GM12874 (cell line): ENCODE results near the gene SLC44A5.

ENCODE experiments used
- CTCF ChIP-seq: IDR thresholded peaks from 2 replicates; pipeline ENCODE4 v1.5.1; 2011; ENCODE audit warnings: low read depth, mild to moderate bottlenecking, control low read depth, low read length, moderate library complexity; ENCODE audit not compliant: insufficient read depth

Gene SLC44A5

DNA sequence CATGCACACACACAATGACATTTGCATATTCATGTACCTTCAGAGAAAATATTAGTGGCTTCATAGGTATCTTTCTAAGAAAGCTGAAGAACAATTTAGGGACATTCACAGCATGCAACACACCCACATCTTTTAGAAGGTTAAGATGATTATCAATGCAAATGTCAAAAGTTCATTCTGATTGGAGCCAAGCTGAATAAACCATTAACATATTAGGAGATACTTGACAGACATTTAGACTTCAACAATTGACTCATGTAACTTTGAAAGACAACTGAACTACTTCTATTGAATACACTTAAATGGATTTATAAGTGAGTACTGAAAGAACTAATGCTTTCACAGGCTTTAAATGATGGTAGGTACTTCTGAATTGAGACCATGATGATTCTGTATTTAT is 365.7 kb downstream of the SLC44A5 start:
- TF ChIP-seq CTCF, result no peak

GRCh38 chr1:75243124-75243523 is 367.8 kb downstream of the SLC44A5 start:
- no peak for TF ChIP-seq CTCF

DNA sequence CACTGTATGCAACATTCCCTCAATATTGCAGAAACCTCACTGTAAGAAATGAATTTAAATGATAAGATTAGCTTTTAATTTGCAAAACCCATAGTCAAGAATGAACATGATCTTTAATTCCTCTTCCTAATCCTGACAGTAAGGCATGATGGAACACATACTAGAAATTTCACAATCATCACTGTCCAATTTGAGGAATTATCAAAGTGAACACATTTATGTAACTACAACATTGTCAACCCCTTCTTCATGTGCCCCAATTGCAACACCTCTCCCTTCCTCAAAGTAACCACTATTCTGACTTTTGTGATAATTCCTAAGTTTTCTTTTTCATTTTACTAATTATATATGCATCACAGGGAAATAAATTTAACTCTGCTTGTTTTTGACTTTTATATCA is 373.6 kb downstream of the SLC44A5 start:
- no peak for TF ChIP-seq CTCF

GRCh38 chr1:75234562-75234961 is 376.4 kb downstream of the SLC44A5 start:
- no peak for TF ChIP-seq CTCF

DNA sequence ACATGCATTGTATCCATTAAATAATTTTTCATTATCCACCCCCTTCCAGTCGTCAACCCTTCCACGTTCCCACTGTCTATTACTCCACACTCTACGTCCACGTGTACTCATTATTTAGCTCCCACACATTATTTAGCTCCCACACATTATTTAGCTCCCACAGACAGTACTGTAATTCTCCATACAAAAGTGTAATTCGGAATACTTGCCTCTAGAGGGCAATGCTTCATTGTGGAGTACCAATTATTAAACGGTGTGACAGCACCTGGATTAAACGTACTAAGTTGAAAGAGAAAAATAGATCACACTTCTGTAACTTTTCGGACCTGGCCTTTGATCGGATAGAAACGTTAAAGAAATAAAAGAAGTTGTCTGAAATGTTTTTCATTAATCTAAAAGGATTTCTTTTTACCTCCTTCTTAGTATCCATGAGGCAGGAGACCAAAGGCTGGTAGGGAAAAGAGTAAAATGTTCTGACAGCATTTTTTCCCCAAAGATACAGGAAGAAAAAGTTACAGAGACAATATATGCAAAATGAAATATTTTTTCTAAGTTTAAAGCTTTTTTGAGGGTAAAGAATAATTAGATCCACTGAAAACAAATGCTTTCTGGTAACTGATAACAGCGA is 377.5 kb downstream of the SLC44A5 start:
- TF ChIP-seq CTCF, result peak; percentile 48; the same call in 1 of the 2 replicates

GRCh38 chr1:75220072-75220471 is 390.8 kb downstream of the SLC44A5 start:
- no peak for TF ChIP-seq CTCF

DNA sequence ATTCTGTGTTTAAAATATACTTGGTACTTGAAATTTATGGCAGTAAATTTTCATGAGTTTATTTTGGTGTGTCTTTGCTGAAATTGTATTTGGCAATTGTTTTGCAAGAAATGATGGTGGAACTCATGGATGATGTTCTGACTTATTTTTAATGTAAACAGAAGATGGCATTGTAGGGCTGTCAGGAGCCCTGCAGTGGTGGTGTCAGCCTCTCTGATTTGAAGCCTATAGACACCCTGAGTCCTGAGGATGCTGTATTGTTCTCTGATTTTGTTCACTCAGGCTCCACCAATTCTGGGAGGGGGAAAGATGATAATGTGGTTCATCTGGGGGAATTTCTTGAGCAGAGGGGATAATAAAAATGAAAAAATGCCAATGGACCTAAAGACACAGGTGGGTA is 396.9 kb downstream of the SLC44A5 start:
- TF ChIP-seq CTCF, result no peak
